ENCODE data around the gene STARD8. TPM values are rescaled to one million over a fixed set of nuclear protein-coding genes. Genes with fewer than 3 reads are reported as not detected.

STARD8 gene
- total RNA-seq (2014; rRNA removed; shearing (Covaris generic)) = 1.7 and 2.1 TPM in 2 replicates

GRCh38 chrX:68647156-68647957 lies at the start of gene STARD8:
Gene STARD8 (plus strand): TSS chrX:68647666. CDS start chrX:68647883, 217 bp downstream.

Small RNAs within 50 kb of the gene (small RNA-seq; reads per million reads assigned to genes)
- not detected for gene COX6CP12

Other genes starting within 250 kb of the STARD8 start
- gene OPHN1, start 214.2 kb upstream of the STARD8 start, total RNA-seq (2014; rRNA removed; shearing (Covaris generic)) = 6.3 and 9.4 TPM in 2 replicates
- gene YIPF6, start 148.6 kb upstream of the STARD8 start, total RNA-seq (2014; rRNA removed; shearing (Covaris generic)) = 21.6 and 25.9 TPM in 2 replicates
- 7.1 and 7.9 TPM in 2 replicates for gene EFNB1, start 181.4 kb downstream of the STARD8 start, total RNA-seq (2014; rRNA removed; shearing (Covaris generic))